ENCODE measurements around the gene KLB.

Gene KLB

GRCh38 chr4:39466747-39467146 lies 60.0 kb downstream of the KLB start:
- DNase-seq, result no peak

GRCh38 chr4:39467464-39467863 lies 60.7 kb downstream of the KLB start:
- DNase-seq, result no peak

DNA sequence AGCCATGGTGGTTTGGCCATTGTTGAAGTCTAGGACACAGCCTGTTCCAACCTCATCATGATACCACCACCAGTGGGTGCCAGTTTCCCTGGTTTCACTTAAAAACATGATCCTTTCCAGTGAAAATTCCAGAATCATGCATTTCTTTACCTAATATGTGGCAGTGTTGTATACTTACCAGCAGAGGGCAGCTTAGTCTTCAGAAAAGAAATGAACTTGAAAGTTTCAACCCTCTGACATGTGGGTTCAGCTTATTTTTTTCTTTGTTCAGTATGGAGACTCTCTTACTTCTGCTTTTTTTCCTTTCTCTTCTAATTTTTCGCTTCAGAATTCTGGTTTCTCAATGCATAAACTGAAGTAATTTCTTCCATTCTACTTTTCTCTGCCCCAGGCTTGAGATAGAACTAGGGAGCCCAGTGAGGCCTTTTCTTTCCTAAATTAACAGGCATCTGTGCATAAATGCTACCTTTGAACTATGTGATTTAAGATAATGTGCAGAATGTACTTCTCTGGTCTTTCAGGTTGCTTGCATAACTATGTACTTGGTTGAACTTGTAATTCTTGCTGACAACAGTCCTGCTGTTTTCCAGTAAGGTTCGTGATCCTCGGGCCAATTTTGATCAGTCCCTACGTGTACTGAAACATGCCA lies 62.8 kb downstream of the KLB start:
- no peak for DNase-seq

DNA sequence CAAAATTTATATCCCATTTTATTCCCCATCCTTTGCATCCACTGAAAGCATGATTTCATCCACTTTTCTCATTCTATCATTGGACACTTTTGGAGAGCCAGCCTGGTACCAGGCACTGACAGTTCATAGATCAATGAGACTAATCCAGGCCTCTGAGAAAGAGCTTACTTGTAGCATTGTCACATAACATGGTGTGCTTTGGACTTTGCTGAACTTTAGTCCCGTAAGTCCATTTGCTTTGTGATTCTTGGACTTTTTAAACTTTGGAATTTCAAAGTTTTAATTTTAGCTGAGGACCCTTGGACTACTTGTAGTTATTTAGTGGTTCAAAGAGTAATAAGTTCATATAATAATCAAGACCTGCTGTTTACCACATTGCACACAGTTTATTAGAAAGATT lies 63.7 kb downstream of the KLB start:
- DNase-seq, result no peak

- no peak for DNase-seq
Measured at GRCh38 chr4:39472396-39472795, 65.7 kb downstream of the KLB start.

DNA sequence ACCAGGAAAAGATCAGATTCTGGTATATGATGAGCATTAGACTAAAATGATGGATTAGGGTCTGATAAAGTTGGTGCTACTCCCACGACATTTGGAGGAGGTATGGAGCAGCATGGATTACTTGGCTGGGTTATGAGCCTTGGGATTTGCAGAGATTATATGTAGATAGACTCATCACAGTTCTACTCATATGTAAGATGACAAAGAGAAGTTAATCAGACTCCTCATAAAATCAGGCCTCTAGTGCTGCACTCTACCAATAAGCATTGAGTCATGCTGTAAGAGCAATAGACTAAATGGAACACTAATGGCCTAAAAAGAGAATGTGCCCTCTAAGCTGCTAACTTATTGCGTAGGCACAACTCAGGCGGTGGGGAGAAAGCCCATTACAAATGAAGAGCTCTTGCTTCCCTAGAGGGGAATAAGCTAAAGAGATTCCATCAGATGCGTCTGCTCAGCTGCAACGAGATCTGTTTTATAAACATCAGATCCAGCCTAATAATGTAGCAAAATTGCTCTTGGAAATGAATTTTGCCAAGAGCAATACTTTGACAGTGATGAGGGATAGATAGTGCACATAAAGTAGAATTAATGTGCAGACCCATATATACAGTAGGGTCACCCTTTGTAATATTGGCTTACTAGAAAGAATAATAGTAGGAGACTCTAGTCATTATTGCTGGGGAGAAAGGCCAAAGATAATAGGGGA lies 69.6 kb downstream of the KLB start:
- DNase-seq, result no peak

DNA sequence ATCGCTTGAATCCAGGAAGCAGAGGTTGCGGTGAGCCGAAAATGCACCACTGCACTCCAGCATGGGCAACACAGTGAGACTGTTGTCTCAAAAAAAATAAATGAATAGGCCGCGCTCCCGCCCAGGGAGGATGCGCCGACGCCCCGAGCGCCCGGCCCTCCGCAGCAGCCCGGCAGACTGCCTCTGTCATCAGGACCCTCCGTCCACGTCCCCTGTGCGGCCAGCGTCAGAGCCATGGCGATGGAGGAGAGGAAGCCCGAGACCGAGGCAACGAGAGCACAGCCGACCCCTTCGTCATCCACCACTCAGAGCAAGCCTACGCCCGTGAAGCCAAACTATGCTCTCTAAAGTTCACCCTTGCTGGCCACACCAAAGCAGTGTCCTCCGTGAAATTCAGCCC lies 73.5 kb downstream of the KLB start:
- no peak for DNase-seq

- DNase-seq, result no peak
Measured at GRCh38 chr4:39480902-39481695, 74.4 kb downstream of the KLB start.

DNA sequence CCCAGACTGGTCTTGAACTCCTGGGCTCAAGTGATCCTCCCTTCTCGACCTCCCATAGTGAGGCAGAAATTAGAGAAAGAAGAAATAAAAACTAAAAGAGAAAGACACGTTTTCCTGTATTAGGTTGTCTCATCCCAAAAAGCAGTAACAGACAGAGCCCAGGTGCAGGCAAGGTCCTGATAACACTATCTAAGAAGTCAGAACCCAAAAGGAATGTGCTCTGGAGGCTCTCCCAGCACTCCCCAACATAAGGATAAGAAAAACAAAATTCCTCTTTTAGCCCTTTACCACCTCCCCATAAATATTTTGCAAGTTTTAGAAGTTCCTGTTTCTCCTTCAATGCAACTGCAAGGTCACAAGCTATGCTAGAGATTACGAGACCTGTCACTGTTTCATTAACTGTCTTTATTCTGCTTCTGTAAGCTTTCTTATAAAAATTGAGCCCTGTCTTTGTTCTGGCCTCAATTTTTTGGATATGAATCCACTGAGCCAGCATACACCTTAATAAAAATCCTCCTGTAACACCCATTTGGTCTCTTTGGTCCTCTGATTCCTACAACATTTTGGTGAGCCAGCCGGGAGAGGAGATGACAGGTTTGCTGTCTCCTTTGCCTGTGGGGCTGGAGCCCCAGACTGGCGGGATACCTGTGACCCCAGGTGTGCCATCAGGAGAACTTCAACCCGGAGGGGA lies 78.0 kb downstream of the KLB start:
- DNase-seq, result no peak

GRCh38 chr4:39486221-39486804 lies 79.6 kb downstream of the KLB start:
- no peak for DNase-seq

- no peak for DNase-seq
Measured at GRCh38 chr4:39490322-39490721, 83.6 kb downstream of the KLB start.

DNA sequence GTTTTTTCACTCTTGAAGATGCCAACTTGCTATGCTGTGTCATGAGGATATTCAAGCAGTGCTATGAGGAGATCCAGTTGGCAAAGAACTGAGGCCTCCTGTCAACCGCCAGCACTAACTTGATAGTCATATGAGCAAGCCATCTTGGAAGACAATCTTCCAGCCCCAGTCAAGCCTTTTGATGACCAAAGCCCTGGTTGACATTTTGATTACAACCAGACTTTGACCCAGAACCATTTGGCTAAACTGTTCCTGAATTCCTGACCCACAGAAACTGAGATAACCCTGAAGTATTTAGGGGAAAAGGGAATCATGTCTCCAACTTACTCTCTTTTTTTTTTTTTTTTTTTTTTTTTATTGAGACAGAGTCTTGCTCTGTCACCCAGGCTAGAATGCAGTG lies 87.6 kb downstream of the KLB start:
- DNase-seq, result no peak

DNA sequence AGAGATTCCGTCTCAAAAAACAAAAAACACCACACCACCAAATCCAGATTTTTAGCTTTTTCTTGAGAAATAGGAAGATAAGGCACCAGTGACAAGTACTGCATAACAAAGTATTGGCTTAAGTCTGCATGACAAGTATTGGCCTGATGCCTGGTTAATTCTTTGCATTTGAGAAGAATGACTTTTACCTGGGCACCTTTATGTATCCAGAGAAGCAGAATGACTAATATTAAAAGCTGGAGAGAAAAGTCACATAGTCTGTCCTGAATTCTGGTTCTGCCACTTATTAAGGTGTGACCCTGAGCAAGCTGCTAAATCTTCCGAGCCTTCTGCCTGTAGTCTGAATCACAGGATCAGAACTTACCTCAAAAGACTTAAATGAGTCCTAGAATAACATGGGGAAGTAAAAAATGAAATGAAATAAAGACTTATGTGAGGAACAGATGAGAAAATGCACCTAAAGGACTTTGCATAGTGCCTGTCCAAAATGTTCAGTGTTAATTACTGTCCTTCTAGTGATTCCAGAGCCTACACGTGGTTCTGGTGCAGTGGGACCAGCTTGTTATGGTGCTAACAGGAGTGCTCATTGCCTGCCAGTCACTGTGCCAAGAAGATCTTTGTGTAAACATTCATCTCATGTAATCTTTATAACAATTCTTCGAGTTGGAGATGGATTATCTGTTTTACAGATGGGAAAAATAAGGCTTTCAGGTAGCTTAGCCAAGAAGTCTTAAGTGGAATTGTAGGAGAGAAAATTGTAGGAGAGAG lies 88.9 kb downstream of the KLB start:
- no peak for DNase-seq

DNA sequence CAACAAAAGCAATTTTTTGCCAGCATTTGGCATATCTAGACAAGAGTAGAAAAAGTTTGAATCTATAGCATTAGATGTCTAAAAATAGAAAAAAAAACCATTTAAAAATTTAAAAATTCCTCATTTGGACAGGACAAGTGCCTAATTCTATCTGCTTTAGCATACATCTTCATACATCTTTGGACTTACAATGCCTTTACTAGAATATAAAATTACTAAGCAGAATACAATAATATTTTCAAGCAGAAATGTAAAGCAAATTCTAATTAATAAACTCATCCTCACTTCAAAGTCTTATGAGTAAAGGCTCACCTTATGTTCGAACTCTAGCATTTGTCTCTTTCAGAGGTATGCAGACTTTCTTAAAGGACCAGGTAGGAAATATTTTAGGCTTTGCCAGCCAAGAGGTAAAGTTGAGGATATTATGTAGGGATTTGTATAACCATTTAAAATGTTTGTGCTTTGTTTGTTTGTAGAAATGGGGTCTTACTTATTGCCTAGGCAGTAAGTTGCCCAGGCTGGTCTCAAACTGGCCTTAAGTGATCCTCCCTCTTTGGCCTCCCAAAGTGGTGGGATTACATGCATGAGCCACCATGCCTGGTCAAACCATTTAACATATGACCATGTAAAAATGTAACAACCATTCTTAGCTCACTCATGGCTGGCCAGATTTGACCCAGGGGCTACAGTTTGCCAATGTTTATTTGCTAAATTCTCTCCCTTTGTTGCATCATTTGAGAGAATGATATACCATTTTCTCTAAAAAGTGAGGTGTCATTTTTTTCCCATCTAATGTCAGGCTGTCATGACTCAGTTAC lies 91.4 kb downstream of the KLB start:
- no peak for DNase-seq

- DNase-seq, result no peak
Measured at GRCh38 chr4:39498727-39499020, 91.9 kb downstream of the KLB start.
